RWPE1 (cell line): ENCODE results near the gene LRRC23.

ENCODE experiments used
- CTCF ChIA-PET: fragments of 350-600 bp; sonication (Branson Sonifier 250); formaldehyde crosslinking; extraction: SDS; loops from one replicate; lab custom pipeline; 2021; lab: Yijun Ruan, JAX
- POLR2A ChIA-PET: fragments of 400-600 bp; formaldehyde crosslinking; extraction: SDS; loops from one replicate; lab custom pipeline; 2020; ENCODE audit warnings: antibody characterized with exemption; ENCODE audit not compliant: low non-redundant PET; lab: Yijun Ruan, JAX
- DNase-seq: peaks from one replicate; pipeline ENCODE4 v3.0.0; 2012; ENCODE audit warnings: low spot score
- H3K27ac ChIP-seq: fragments of 450-650 bp; 2 replicates; pipeline ENCODE4 v1.5.1; 2017
- CTCF ChIP-seq: fragments of 450-650 bp; conservative IDR thresholded peaks from 2 replicates; pipeline ENCODE4 v1.5.1; 2017; ENCODE audit warnings: low read depth, mild to moderate bottlenecking

The LRRC23 gene

DNA sequence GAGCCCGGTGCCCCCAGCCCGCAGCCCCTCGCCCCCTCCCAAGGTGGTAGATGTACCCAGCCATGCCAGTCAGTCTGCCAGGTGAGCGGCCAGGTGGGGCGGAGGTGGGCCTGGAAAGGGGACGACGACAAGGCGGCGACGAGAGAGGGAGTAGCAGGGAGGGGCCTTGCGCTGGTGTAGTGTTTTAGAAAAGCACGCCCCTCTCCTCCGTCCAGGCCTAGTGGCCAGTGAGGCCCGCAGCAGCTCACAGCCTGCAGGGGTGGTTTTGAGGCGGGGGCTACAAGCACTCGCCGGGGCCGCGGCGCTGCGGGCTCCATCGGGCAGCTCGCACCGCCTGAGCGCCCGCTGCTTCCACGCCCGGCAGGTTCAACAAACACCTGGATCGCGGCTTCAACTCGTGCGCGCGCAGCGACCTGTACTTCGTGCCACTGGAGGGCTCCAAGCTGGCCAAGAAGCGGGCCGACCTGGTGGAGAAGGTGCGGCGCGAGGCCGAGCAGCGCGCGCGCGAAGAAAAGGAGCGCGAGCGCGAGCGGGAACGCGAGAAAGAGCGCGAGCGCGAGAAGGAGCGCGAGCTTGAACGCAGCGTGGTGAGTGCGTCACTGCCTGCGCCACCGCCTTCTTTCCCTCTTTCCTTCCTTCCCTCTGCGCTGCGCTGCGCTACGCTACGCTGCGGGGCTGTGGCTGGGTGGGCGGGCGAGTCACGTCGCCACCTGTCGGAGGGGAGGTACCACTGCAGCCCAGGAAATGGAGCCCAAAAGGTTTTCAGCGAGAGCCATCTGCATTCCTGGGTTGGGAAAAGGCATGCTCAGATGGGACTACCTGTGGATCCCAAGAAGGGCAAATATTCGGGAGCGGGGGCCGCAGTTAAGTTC, 33.1 kb downstream of the LRRC23 start:
- peak; percentile 74 for DNase-seq
- H3K27ac ChIP-seq: peak overlapping the region; percentile 82
- peak; percentile 78 for TF ChIP-seq CTCF
- ChIA-PET POLR2A (interaction anchor here (1.0 kb wide), 1 partner anchor 12 kb away, joined by 3 read pairs; no protein-coding TSS in a partner anchor), CTCF (interaction anchor here (0.6 to 1.5 kb wide), 6 partner anchors 8 to 122 kb away, joined by 3 to 15 read pairs (median 4); partner anchors contain the start of gene SPSB2)

DNA sequence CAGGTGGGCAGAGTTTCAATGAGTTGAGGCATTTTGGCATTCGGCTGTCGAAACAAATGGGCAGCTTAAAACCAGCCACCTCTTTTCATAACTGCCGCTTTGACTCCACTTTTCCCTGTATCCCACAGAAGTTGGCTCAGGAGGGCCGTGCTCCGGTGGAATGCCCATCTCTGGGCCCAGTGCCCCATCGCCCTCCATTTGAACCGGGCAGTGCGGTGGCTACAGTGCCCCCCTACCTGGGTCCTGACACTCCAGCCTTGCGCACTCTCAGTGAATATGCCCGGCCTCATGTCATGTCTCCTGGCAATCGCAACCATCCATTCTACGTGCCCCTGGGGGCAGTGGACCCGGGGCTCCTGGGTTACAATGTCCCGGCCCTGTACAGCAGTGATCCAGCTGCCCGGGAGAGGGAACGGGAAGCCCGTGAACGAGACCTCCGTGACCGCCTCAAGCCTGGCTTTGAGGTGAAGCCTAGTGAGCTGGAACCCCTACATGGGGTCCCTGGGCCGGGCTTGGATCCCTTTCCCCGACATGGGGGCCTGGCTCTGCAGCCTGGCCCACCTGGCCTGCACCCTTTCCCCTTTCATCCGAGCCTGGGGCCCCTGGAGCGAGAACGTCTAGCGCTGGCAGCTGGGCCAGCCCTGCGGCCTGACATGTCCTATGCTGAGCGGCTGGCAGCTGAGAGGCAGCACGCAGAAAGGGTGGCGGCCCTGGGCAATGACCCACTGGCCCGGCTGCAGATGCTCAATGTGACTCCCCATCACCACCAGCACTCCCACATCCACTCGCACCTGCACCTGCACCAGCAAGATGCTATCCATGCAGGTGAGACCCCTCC, 34.0 kb downstream of the LRRC23 start:
- H3K27ac ChIP-seq: peak overlapping the region; percentile 82
- peak; percentile 34 for TF ChIP-seq CTCF

DNA sequence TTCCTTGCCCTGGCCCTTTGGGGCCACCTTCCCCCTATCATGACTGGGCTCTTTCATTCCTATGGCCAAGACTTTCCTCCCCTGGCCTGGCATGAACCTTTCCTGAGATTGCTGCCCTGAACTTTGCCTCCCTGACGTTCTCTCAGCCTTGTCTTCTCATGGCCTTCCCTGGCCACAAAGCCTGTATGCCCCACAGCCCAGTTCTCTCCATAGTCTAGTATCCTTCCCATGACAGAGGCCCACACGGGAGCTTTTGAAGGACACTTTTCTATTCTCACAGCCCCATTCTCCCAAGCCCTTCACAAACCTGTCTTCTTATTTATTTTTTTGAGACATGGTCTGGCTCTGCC, 34.5 kb downstream of the LRRC23 start:
- peak overlapping the region; percentile 82 for H3K27ac ChIP-seq
- no peak for DNase-seq
- ChIA-PET CTCF (interaction anchor here (2.0 kb wide), 1 partner anchor 14 kb away, joined by 10 read pairs; no protein-coding TSS in a partner anchor), POLR2A (no interaction called here)
- no peak for TF ChIP-seq CTCF

More for the DNA sequence above, 34.0 kb downstream of the LRRC23 start:
- DNase-seq: no peak
- CTCF ChIA-PET: interaction anchor here (0.6 to 2.0 kb wide), 7 partner anchors 9 to 121 kb away, joined by 3 to 15 read pairs (median 5); partner anchors contain the start of gene SPSB2
- POLR2A ChIA-PET: interaction anchor here (1.0 kb wide), 1 partner anchor 13 kb away, joined by 3 read pairs; no protein-coding TSS in a partner anchor

- H3K27ac ChIP-seq: peak overlapping the region; percentile 10; the same call in 1 of the 2 replicates
- CTCF ChIA-PET: interaction anchor here (0.6 to 0.9 kb wide), 2 partner anchors 17 to 37 kb away, joined by 3 read pairs; partner anchors contain the start of gene LRRC23
- POLR2A ChIA-PET: no interaction called here
- no peak for TF ChIP-seq CTCF
- no peak for DNase-seq
These were observed 36.6 kb downstream of the LRRC23 start for GRCh38 chr12:6941267-6941666.

DNA sequence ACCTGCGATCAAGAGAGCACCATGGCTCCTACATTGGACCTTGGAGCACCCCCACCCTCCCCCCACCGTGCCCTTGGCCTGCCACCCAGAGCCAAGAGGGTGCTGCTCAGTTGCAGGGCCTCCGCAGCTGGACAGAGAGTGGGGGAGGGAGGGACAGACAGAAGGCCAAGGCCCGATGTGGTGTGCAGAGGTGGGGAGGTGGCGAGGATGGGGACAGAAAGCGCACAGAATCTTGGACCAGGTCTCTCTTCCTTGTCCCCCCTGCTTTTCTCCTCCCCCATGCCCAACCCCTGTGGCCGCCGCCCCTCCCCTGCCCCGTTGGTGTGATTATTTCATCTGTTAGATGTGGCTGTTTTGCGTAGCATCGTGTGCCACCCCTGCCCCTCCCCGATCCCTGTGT, 37.2 kb downstream of the LRRC23 start:
- ChIA-PET POLR2A (no interaction called here), CTCF (interaction anchor here (0.6 to 0.9 kb wide), 2 partner anchors 18 to 37 kb away, joined by 3 read pairs; partner anchors contain the start of gene LRRC23)
- TF ChIP-seq CTCF: no peak
- H3K27ac ChIP-seq: peak overlapping the region; percentile 97; the same call in 1 of the 2 replicates
- no peak for DNase-seq

DNA sequence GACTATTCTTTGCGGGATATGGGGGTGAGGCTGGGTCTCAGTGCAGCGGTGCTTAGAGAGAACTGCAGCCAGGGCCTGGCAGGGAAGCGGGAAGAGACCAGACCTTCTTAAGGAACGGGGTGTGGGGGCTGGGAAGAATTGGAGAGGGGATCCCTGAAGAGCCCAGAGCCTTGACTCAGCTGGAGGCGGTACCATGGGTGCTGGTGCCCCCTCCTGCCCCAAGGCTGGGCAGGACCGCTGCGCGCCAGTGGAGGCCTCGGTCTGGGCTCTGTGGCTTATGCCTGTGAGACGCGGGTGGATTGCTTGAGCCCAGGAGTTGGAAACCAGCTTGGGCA, 37.7 kb downstream of the LRRC23 start:
- ChIA-PET POLR2A (no interaction called here), CTCF (interaction anchor here (0.9 kb wide), 1 partner anchor 18 kb away, joined by 3 read pairs; no protein-coding TSS in a partner anchor)
- H3K27ac ChIP-seq: peak overlapping the region; percentile 97
- no peak for TF ChIP-seq CTCF
- DNase-seq: no peak
